ENCODE measurements around the gene CPNE7.

Gene CPNE7

DNA sequence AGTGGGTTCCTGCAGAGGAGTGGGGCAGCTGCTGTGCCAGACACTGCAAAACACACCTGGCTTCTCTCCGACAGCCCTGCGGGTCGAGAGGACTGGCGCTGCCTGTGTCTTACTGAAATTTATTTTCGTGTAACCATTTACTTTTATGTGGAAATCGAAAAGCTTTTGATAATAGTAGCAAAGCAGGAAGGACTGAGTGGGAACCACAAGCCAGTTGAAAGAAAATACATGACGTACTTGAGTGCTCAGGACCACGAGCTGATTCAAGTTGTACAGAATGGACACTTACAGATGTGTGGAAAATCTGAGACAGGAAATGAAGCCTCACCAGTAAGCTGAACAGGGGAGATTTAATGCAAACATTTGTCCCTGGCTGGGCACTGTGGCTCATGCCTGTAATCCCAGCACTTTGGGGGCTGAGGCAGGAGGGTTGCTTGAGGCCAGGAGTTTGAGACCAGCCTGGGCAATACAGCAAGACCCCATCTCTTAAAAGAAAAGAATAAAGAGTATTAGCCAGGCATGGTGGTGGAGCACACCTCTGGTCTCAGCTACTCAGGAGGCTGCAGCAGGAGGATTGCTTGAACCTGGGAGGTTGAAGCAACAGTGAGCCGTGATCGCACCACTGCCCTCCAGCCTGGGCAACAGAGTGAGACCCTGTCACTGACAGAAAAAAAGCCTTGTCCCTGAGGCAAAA lies 26.4 kb upstream of the CPNE7 start:
- TF ChIP-seq, protein P1, sequence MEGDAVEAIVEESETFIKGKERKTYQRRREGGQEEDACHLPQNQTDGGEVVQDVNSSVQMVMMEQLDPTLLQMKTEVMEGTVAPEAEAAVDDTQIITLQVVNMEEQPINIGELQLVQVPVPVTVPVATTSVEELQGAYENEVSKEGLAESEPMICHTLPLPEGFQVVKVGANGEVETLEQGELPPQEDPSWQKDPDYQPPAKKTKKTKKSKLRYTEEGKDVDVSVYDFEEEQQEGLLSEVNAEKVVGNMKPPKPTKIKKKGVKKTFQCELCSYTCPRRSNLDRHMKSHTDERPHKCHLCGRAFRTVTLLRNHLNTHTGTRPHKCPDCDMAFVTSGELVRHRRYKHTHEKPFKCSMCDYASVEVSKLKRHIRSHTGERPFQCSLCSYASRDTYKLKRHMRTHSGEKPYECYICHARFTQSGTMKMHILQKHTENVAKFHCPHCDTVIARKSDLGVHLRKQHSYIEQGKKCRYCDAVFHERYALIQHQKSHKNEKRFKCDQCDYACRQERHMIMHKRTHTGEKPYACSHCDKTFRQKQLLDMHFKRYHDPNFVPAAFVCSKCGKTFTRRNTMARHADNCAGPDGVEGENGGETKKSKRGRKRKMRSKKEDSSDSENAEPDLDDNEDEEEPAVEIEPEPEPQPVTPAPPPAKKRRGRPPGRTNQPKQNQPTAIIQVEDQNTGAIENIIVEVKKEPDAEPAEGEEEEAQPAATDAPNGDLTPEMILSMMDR (conservative IDR thresholded peaks at IDR 0.05; ENCODE audit: low read length): no peak
- H3K4me3 ChIP-seq (ENCODE audit: low read length): no peak overlapping the region
- DNase-seq (ENCODE audit: low read depth): no peak

DNA sequence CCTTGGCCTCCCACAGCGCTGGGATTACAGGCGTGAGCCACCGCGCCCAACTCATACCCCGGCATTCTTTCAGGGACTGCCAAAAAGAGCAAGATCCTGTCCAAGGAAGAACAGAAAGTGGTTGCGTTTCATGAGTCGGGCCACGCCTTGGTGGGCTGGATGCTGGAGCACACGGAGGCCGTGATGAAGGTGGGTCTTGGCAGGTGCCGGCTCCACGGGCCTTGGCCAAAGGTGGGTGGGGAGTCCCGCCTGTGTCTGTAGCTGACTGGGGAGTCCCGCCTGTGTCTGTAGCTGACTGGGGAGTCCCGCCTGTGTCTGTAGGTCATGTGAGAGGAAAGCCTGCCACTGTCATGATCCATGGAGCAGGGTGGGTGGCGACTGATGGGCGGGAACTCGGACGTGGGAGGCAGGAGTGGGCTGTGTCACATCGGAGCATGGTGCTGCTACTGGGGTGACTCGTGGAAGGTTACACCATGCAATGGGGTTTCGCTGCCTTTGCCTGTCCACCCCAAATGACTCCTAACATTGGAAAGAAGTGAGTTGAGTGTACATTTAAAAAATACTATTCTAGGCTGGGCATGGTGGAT lies 25.0 kb upstream of the CPNE7 start:
- no peak for DNase-seq (ENCODE audit: low read depth)
- TF ChIP-seq, protein P1 (conservative IDR thresholded peaks at IDR 0.05; ENCODE audit: low read length): no peak

DNA sequence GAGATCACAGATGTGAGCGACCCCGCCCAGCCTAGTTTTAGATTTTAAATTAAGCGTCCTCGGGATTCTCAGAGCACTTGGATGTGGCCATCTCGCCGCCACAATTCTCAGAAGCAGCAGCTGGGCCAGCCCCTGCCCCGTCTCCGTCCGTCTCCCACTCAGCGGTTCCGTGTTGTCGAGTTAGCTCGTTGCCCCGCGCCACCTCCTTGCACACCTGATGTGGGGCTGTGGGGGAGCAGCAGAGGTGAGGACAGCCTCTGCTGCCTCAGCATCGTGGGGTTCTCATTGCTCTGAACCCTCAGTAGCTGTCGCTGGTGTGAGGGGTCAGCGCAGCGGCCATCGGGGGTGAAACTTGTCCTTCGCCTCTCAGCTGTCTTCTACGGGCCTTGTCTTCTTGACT lies 23.2 kb upstream of the CPNE7 start:
- H3K4me3 ChIP-seq (ENCODE audit: low read length): no peak overlapping the region
- DNase-seq (ENCODE audit: low read depth): no peak
- TF ChIP-seq, protein P1 (conservative IDR thresholded peaks at IDR 0.05; ENCODE audit: low read length): no peak

More for the DNA sequence above, 25.0 kb upstream of the CPNE7 start:
- no peak overlapping the region for H3K4me3 ChIP-seq (ENCODE audit: low read length)

DNA sequence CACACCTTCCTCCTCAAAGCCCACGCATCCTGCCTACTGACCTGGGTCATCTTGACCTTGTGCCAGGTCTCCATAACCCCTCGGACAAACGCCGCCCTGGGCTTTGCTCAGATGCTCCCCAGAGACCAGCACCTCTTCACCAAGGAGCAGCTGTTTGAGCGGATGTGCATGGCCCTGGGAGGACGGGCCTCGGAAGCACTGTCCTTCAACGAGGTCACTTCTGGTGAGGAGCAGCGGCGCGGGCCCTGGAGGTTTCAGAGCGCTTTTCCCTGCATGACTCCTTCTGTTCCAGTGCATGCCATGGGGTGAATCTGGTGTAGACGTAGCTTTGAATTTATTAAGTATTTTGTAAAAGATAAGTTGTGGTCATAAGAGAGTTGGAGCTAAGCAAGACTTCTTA lies 22.6 kb upstream of the CPNE7 start:
- DNase-seq (ENCODE audit: low read depth): no peak
- TF ChIP-seq, protein P1 (conservative IDR thresholded peaks at IDR 0.05; ENCODE audit: low read length): no peak
- no peak overlapping the region for H3K4me3 ChIP-seq (ENCODE audit: low read length)

DNA sequence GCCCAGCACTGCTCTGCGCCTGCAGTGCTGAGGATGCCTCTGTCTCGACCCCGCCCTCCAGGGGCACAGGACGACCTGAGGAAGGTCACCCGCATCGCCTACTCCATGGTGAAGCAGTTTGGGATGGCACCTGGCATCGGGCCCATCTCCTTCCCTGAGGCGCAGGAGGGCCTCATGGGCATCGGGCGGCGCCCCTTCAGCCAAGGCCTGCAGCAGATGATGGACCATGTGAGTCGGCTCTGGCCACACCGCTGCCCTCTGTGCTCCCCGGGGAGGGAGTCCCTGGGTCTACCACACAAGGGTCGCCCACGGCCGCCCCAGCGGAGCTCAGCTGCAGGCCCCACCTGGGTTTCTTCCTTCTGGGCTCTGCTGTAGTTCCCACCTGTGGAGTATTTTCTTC lies 21.8 kb upstream of the CPNE7 start:
- H3K4me3 ChIP-seq (ENCODE audit: low read length): no peak overlapping the region
- DNase-seq (ENCODE audit: low read depth): no peak
- TF ChIP-seq, protein P1 (conservative IDR thresholded peaks at IDR 0.05; ENCODE audit: low read length): no peak

DNA sequence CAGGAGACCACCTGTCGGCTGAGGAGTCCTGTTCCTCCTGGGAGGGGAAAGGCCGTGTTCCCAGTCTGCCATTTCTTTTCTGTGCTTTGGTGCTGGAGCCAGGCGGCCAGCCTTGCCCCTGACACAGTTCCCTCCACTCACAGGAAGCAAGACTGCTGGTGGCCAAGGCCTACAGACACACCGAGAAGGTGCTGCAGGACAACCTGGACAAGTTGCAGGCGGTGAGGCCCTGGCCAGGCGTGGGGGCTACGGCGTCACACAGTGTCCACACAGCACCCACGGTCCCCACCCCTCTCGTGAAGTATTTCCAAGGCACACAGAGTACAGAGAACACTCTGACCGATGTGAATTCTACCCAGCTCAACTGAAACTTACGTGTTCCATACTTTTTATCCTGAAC lies 21.2 kb upstream of the CPNE7 start:
- TF ChIP-seq, protein P1 (conservative IDR thresholded peaks at IDR 0.05; ENCODE audit: low read length): no peak
- H3K4me3 ChIP-seq (ENCODE audit: low read length): no peak overlapping the region
- no peak for DNase-seq (ENCODE audit: low read depth)

DNA sequence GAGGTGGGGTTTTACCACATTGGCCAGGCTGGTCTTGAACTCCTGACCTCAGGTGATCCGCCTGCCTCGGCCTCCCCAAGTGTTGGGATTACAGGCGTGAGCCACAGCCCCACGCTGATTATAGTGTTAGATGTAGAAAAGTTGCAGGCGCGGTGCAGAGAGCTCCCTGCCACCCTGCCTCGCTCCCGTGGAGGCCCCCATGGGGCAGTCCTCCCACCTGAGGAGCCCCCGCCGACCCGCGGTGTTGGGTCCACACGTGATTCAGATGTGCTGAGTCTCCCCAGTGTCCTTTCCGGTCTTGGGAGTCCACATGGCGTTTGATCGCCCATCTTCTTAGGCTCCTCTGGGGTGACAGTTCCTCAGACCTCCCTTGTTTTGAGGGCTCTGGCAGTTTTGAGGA lies 20.3 kb upstream of the CPNE7 start:
- no peak overlapping the region for H3K4me3 ChIP-seq (ENCODE audit: low read length)
- TF ChIP-seq, protein P1 (conservative IDR thresholded peaks at IDR 0.05; ENCODE audit: low read length): no peak
- DNase-seq (ENCODE audit: low read depth): no peak
